SU-DHL-6 (cell line): ENCODE data around the gene GAS2L2.

ENCODE experiments used
- H2AFZ ChIP-seq: fragments of 200-600 bp; sonication (generic); 2 replicates; pipeline ENCODE4 v1.6.1; 2014; ENCODE audit warnings: low read depth, mild to moderate bottlenecking, moderate library complexity, mixed read lengths, antibody characterized with exemption, low read length; ENCODE audit not compliant: severe bottlenecking
- H3F3A ChIP-seq: fragments of 200-600 bp; shearing (Covaris generic); 2 replicates; pipeline ENCODE4 v1.6.0; 2016; ENCODE audit warnings: antibody characterized with exemption, mild to moderate bottlenecking; ENCODE audit not compliant: insufficient read depth
- H3K27ac ChIP-seq: fragments of 200-600 bp; sonication (generic); 2 replicates; pipeline ENCODE4 v1.5.1; 2016; ENCODE audit warnings: low read depth, mild to moderate bottlenecking, low read length, moderate library complexity, mixed read lengths
- H3K27me3 ChIP-seq: fragments of 200-600 bp; sonication (generic), shearing (Covaris generic); 2 replicates; pipeline ENCODE4 v1.6.0; 2014; ENCODE audit warnings: mild to moderate bottlenecking, low read length
- H3K36me3 ChIP-seq: fragments of 200-600 bp; sonication (generic); 2 replicates; pipeline ENCODE4 v1.6.1; 2014; ENCODE audit warnings: mild to moderate bottlenecking, low read length, mixed read lengths
- H3K4me2 ChIP-seq: fragments of 300-600, 200-600 bp; shearing (Covaris generic), sonication (generic); 2 replicates; pipeline ENCODE4 v1.6.0; 2014; ENCODE audit warnings: low read length, low read depth, mild to moderate bottlenecking; ENCODE audit not compliant: poor library complexity, severe bottlenecking
- H3K4me3 ChIP-seq: fragments of 200-600 bp; sonication (generic); 2 replicates; pipeline ENCODE4 v1.5.1; 2014; ENCODE audit warnings: antibody characterized with exemption, low read length, mild to moderate bottlenecking, mixed read lengths; ENCODE audit not compliant: insufficient read depth, poor library complexity, severe bottlenecking
- H3K79me2 ChIP-seq: fragments of 200-600 bp; sonication (generic); 2 replicates; pipeline ENCODE4 v1.6.1; 2014; ENCODE audit warnings: mild to moderate bottlenecking, low read length, moderate library complexity; ENCODE audit not compliant: insufficient read depth
- H3K9ac ChIP-seq: fragments of 200-600 bp; sonication (generic); 2 replicates; pipeline ENCODE4 v1.7.0; 2014; ENCODE audit warnings: mild to moderate bottlenecking, low read length
- H3K9me2 ChIP-seq: fragments of 200-600 bp; sonication (generic); replicated peaks from 2 replicates; pipeline ENCODE4 v1.6.1; 2014; ENCODE audit warnings: low read length; ENCODE audit not compliant: insufficient read depth
- H3K9me3 ChIP-seq: fragments of 200-600 bp; sonication (generic); 2 replicates; pipeline ENCODE4 v1.6.1; 2014; ENCODE audit warnings: low read length, mixed read lengths; ENCODE audit not compliant: insufficient read depth
- H4K20me1 ChIP-seq: fragments of 200-600 bp; sonication (generic); 2 replicates; pipeline ENCODE4 v1.6.1; 2014; ENCODE audit warnings: low read depth, mild to moderate bottlenecking, antibody characterized with exemption, low read length, moderate library complexity, mixed read lengths
- EZH2phosphoT487 ChIP-seq: fragments of 200-600 bp; sonication (generic), shearing (Covaris generic); conservative IDR thresholded peaks from 2 replicates; pipeline ENCODE4 v1.6.1; 2018; ENCODE audit warnings: mild to moderate bottlenecking, antibody characterized with exemption, low read length, moderate library complexity, mixed read lengths
- TF ChIP-seq, protein P1 (sequence below): fragments of 200-600 bp; sonication (generic); IDR thresholded peaks from one replicate; pipeline ENCODE4 v1.5.1; 2017; ENCODE audit warnings: antibody characterized with exemption, mild to moderate bottlenecking, low read length, moderate library complexity; ENCODE audit not compliant: insufficient read depth, poor library complexity, severe bottlenecking

GAS2L2 gene

DNA sequence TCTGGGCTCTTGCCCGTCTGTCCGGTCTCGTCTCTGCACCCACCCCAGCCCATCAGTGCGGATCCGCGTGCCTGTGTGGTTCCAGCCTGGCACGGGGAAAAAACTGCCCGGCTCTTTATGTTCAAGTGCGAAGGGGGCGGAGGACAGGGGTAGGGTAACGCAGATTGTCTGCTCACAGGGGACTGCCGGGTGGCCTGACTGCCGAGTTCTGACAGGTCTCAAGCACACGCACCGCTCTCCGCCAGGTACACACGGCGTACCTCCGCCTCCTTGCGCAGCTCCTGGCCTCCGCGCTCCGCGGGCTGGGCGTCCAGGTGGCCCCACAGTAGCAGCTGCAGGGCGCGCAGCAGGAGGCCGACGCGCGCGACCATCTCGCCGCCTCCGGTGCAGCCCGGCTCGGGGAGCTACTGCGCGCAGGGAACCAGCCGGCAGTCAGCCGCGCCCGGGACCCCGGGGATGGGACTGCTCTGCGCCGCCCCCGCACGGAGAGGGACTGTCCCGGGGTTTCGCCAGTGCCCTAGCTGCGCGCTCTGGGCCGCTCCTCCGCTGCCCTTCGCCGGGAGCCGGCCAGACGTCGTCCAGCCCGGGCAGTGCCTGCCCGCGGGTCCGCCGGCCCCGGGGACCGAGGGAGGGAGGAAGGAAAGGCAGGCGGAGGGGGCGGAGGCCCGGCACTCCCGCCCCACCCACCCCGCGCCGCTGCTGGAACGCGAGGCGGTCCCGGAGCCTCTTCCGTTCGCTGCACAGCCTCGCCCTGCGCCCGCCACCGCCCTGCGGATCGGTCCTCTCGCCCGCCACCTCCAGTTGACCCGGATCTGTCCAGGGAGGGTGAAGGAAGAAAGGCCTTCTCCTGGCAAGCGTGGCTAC, 42.2 kb upstream of the GAS2L2 start, which contains the start of gene MMP28:
Gene MMP28 (minus strand): TSS at position 635 of the 864 bp plus-strand sequence. CDS start 264 bp downstream, at position 371.
- no peaks in the 10 kb centered on the region for H3K27me3 ChIP-seq
- H3K4me2 ChIP-seq: no peak within 1 kb of the TSS
- H3K36me3 ChIP-seq: no peaks in the 10 kb centered on the region
- no peaks in the 10 kb centered on the region for H3K9me2 ChIP-seq
- no peak within 1 kb of the TSS for H3K9ac ChIP-seq
- no peak within 1 kb of the TSS for H2AFZ ChIP-seq
- no peak within 1 kb of the TSS for H3K27ac ChIP-seq
- no peak within 1 kb of the TSS for H3K4me3 ChIP-seq
- no peaks in the 10 kb centered on the region for H3K79me2 ChIP-seq
- H3K9me3 ChIP-seq: no peaks in the 10 kb centered on the region
- H4K20me1 ChIP-seq: no peaks in the 10 kb centered on the region
- H3F3A ChIP-seq: no peaks in the 10 kb centered on the region
- TF ChIP-seq, protein P1, sequence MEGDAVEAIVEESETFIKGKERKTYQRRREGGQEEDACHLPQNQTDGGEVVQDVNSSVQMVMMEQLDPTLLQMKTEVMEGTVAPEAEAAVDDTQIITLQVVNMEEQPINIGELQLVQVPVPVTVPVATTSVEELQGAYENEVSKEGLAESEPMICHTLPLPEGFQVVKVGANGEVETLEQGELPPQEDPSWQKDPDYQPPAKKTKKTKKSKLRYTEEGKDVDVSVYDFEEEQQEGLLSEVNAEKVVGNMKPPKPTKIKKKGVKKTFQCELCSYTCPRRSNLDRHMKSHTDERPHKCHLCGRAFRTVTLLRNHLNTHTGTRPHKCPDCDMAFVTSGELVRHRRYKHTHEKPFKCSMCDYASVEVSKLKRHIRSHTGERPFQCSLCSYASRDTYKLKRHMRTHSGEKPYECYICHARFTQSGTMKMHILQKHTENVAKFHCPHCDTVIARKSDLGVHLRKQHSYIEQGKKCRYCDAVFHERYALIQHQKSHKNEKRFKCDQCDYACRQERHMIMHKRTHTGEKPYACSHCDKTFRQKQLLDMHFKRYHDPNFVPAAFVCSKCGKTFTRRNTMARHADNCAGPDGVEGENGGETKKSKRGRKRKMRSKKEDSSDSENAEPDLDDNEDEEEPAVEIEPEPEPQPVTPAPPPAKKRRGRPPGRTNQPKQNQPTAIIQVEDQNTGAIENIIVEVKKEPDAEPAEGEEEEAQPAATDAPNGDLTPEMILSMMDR: no peak
- TF ChIP-seq EZH2phosphoT487: no peak

DNA sequence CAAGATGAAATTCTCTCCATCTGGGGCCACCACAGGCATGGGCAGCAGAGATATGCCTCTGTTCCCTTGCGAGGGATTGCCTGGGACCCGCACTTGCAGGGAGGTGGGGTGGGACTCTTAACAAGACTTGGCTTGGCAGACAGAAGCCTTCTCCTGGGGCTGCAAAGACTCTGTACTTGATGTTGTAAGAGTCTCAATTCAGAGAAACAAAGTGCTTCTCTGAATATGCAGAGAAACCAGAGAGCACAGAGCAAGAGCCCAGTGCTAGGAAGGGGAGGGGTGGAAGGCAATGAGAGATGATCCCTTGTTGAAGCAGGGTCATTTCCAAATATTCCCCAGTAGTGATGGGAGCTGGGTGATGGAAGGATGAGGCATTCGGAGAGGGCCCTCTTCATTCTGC, 40.2 kb upstream of the GAS2L2 start:
- no peak overlapping the region for H3K9ac ChIP-seq
- no peaks in the 10 kb centered on the region for H4K20me1 ChIP-seq
- no peaks in the 10 kb centered on the region for H3F3A ChIP-seq
- H3K27ac ChIP-seq: no peak overlapping the region
- H3K36me3 ChIP-seq: no peaks in the 10 kb centered on the region
- no peak overlapping the region for H3K4me3 ChIP-seq
- H3K9me3 ChIP-seq: no peaks in the 10 kb centered on the region
- H3K27me3 ChIP-seq: no peaks in the 10 kb centered on the region
- no peaks in the 10 kb centered on the region for H3K79me2 ChIP-seq
- no peak overlapping the region for H2AFZ ChIP-seq
- no peaks in the 10 kb centered on the region for H3K9me2 ChIP-seq
- TF ChIP-seq, protein P1: no peak
- TF ChIP-seq EZH2phosphoT487: no peak
- no peak overlapping the region for H3K4me2 ChIP-seq

DNA sequence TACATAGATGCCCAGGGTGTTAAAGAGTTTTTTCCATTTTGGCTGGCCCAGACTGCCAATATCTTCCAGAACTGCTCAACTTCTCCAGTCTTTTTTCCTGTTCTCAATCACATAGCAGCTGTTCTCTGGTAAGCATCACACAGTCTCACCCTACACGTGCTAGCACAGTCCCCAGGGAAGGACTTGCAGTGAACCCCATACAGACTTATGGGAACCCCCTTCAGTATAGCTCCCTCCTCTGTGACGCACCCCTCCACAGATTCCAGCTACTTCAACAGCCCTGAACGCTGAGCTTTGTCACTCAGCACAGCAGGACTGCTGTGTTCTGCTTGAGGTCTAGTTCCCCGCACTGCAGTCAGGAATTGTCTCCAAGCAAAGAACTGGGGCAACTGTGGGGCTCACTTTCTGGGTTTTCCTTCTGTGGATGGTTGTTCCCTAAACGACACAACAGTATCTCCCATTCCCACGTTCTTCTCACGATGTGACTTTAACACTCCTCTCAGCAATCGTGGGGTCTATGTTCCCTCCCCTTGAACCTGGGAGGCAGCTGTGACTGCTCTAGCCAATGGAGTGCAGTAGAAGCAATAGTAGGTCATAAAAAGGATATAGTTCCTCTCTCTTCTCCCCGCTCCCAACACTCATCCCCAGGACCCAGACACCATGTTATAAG, 38.8 kb upstream of the GAS2L2 start:
- TF ChIP-seq, protein P1: no peak
- no peak for TF ChIP-seq EZH2phosphoT487
- Histone ChIP-seq H3K9me3 (no peaks in the 10 kb centered on the region), H3K9ac (no peak overlapping the region), H3K27ac (no peak overlapping the region), H3K79me2 (no peaks in the 10 kb centered on the region), H3K9me2 (no peaks in the 10 kb centered on the region), H3K4me3 (no peak overlapping the region), H3K4me2 (no peak overlapping the region), H2AFZ (no peak overlapping the region), H3K27me3 (no peaks in the 10 kb centered on the region), H3F3A (no peaks in the 10 kb centered on the region), H3K36me3 (no peaks in the 10 kb centered on the region), H4K20me1 (no peaks in the 10 kb centered on the region)
